ENCODE data around the gene GJD4.

The GJD4 gene

GRCh38 chr10:35632027-35632426, 26.9 kb downstream of the GJD4 start:
- DNase-seq (ENCODE audit: low read depth), result no peak
- H3K4me3 ChIP-seq (ENCODE audit: low read depth, low read length), result no peak overlapping the region
- TF ChIP-seq CTCF (IDR thresholded peaks at IDR 0.05; ENCODE audit: insufficient read depth, low read depth, low read length, missing control alignments), result no peak

- H3K4me3 ChIP-seq (ENCODE audit: low read depth, low read length), result no peak overlapping the region
- TF ChIP-seq CTCF (IDR thresholded peaks at IDR 0.05; ENCODE audit: insufficient read depth, low read depth, low read length, missing control alignments), result no peak
- DNase-seq (ENCODE audit: low read depth), result no peak
Observed at GRCh38 chr10:35633006-35633980, 28.2 kb downstream of the GJD4 start.

GRCh38 chr10:35635576-35635975, 30.4 kb downstream of the GJD4 start:
- peak; percentile 70 for DNase-seq (ENCODE audit: low read depth)
- peak; percentile 81 for TF ChIP-seq CTCF (IDR thresholded peaks at IDR 0.05; ENCODE audit: insufficient read depth, low read depth, low read length, missing control alignments)
- H3K4me3 ChIP-seq (ENCODE audit: low read depth, low read length), result no peak overlapping the region

GRCh38 chr10:35636956-35637355, 31.8 kb downstream of the GJD4 start:
- H3K4me3 ChIP-seq (ENCODE audit: low read depth, low read length), result no peak overlapping the region
- DNase-seq (ENCODE audit: low read depth), result no peak
- no peak for TF ChIP-seq CTCF (IDR thresholded peaks at IDR 0.05; ENCODE audit: insufficient read depth, low read depth, low read length, missing control alignments)

GRCh38 chr10:35637462-35637861, 32.3 kb downstream of the GJD4 start:
- TF ChIP-seq CTCF (IDR thresholded peaks at IDR 0.05; ENCODE audit: insufficient read depth, low read depth, low read length, missing control alignments), result no peak
- no peak overlapping the region for H3K4me3 ChIP-seq (ENCODE audit: low read depth, low read length)
- no peak for DNase-seq (ENCODE audit: low read depth)

GRCh38 chr10:35638101-35638500, 33.0 kb downstream of the GJD4 start:
- TF ChIP-seq CTCF (IDR thresholded peaks at IDR 0.05; ENCODE audit: insufficient read depth, low read depth, low read length, missing control alignments), result no peak
- DNase-seq (ENCODE audit: low read depth), result no peak
- no peak overlapping the region for H3K4me3 ChIP-seq (ENCODE audit: low read depth, low read length)
